Hypothalamus (tissue), 51 donors: ENCODE data around the gene ZNF773.

Source experiments
- DNase-seq, 51 donors: peaks; one replicate each; lab custom pipeline; 2025; lab: John Stamatoyannopoulos, UW

ZNF773 gene

DNA sequence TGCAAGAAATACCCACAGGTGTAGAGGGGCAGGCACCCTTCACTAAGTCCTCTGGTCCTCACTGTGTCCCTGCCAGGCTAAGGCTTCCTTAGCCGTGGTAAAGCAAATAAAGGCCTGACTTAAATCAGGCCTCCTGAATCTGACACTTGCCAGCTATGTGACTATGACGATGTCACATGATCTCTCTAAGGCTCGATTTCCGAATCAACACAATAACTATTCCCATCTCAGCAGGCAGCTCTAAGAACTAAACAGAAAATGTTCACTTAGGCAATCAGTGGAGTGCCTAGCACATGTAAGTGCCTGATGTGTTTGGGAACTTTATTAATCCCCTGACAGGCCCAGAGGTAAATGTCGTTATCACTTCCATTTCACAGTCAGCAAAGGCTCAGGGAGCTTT is 57.9 kb downstream of the ZNF773 start:
- DNase-seq: no peak
